ENCODE data around the gene ATP1A3. TPM values are rescaled to one million over a fixed set of nuclear protein-coding genes. Genes with fewer than 3 reads are reported as not detected.

The ATP1A3 gene
- total RNA-seq, 4 donors from 2014 or later, result 0.55 TPM; not detected in 3

DNA sequence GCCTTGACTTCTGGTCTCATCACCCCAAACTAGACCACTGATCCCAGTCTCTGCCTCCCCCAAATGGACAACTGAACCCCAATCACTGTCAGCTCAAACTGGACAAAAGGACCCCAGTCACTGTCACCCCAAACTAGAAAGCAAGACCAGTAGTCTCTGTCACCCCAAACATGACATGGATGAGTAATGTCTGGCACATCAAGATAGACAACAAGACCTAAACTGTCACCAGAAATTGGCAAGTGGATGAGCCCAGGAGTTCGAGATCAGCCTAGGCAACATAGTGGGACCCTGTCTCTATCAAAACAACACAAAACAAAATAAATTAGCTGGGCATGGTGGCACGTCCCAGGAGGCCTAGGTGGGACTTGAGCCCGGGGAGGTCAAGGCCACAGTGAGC is 46.9 kb downstream of the ATP1A3 start:
- intact Hi-C loops (cut with DNase I; ENCODE audit: low total_unique reads), result no loop called here
- no peaks in the 10 kb centered on the region for H3K4me1 ChIP-seq
- no peaks in the 10 kb centered on the region for H3K9me3 ChIP-seq
- no peaks in the 10 kb centered on the region for H3K36me3 ChIP-seq
- no peak for TF ChIP-seq POLR2A (IDR thresholded peaks at IDR 0.05)
- TF ChIP-seq, protein P1, sequence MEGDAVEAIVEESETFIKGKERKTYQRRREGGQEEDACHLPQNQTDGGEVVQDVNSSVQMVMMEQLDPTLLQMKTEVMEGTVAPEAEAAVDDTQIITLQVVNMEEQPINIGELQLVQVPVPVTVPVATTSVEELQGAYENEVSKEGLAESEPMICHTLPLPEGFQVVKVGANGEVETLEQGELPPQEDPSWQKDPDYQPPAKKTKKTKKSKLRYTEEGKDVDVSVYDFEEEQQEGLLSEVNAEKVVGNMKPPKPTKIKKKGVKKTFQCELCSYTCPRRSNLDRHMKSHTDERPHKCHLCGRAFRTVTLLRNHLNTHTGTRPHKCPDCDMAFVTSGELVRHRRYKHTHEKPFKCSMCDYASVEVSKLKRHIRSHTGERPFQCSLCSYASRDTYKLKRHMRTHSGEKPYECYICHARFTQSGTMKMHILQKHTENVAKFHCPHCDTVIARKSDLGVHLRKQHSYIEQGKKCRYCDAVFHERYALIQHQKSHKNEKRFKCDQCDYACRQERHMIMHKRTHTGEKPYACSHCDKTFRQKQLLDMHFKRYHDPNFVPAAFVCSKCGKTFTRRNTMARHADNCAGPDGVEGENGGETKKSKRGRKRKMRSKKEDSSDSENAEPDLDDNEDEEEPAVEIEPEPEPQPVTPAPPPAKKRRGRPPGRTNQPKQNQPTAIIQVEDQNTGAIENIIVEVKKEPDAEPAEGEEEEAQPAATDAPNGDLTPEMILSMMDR (IDR thresholded peaks at IDR 0.05), result no peak
- H3K27me3 ChIP-seq, result peaks cover 0 to 2% of the 10 kb centered on the region in 2 donors
- DNase-seq, result no peak
- H3K27ac ChIP-seq, result no peak overlapping the region
- no peak overlapping the region for H3K4me3 ChIP-seq

DNA sequence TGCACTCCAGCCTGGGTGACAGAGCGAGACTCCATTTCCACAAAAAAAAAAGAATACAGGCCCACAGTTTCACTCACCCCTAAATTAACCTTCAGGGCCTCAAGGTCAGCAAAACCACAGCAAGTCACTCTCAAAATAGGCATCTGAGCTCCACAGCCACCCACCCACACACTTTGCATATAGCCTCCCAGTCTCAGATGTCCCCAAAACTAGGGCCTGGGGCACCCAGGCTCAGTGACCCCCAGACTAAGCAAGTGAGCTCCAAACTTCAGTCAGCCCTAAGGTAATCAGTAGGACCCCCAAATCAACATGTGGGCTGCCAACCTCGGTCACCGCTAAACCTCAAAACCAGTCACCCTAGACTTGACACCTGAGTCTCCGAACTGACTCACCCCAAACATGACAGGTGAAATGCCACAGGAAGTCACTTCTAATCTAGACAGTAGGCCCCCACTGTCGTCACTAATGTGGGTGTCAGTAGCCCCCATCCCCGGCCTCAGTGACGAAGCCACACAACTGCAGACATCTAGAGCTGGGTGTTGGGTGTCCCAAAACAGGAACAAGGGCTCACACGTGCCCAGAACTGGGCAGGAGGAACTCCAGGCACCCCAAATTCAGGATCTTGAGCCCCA is 48.8 kb downstream of the ATP1A3 start:
- Histone ChIP-seq H3K4me1 (peaks cover 0 to 7% of the 10 kb centered on the region in 2 donors), H3K27me3 (peaks cover 3 to 18% of the 10 kb centered on the region in 2 donors), H3K36me3 (no peaks in the 10 kb centered on the region), H3K4me3 (no peak overlapping the region), H3K27ac (no peak overlapping the region), H3K9me3 (no peaks in the 10 kb centered on the region)
- no peak for DNase-seq
- intact Hi-C loops (cut with DNase I; ENCODE audit: low total_unique reads), result no loop called here
- no peak for TF ChIP-seq POLR2A (IDR thresholded peaks at IDR 0.05)
- TF ChIP-seq, protein P1 (IDR thresholded peaks at IDR 0.05), result no peak

DNA sequence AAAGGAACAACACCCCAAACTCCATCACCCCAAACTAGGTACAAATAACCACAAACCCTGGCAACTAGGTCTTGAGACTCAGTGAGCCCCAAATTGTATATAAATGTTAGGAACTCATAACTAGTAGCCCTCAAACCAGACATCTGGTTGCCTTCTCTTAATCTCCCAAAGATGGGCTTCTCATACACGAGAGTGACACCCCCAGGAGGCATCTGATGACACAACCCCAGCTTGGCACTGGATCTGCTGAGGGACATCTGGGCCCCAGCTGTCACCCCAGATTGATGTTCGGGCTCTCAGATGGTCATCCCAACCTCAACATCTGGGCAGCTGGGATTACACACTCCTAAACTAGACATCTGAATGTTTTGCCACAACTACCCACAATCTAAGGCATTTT is 49.7 kb downstream of the ATP1A3 start:
- Histone ChIP-seq H3K9me3 (no peaks in the 10 kb centered on the region), H3K27me3 (peaks cover 3 to 24% of the 10 kb centered on the region in 2 donors), H3K4me3 (no peak overlapping the region), H3K4me1 (peaks cover 0 to 13% of the 10 kb centered on the region in 2 donors), H3K27ac (no peak overlapping the region), H3K36me3 (no peaks in the 10 kb centered on the region)
- no peak for DNase-seq
- intact Hi-C loops (cut with DNase I; ENCODE audit: low total_unique reads), result no loop called here
- TF ChIP-seq, protein P1 (IDR thresholded peaks at IDR 0.05), result no peak
- TF ChIP-seq POLR2A (IDR thresholded peaks at IDR 0.05), result no peak

DNA sequence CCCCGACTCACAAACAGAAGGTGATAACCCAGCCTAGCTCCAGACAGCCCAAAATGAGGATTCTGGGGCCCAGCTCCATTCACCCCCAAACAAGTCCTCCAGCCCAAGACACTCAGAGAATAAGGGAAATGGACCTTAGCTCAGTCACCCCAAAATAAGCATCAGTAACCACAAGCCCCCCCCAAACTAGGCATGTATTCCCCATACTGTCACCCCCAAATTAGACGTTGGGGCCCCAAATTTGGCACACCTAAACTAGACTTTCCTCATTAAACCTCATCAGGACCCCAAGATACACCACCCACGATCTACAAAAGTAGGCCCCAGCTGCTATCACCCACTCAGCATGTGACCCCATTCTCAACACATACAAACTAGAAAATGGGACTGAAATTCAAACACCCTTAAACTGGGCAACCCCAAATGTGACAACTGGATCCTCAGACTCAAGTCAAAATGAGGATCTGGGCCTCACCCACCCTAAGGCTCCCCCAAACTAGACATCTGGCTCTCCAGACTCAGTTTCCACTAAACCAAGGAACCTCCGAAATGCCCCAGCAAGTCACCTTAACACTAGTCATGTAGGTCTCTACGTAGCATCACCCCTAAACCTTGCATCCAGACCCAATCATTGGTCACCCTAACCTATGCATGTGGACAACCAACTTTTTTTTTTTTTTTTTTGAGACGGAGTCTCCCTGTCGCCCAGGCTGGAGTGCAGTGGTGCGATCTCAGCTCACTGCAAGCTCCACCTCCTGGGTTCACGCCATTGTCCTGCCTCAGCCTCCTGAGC is 52.4 kb downstream of the ATP1A3 start:
- H3K27me3 ChIP-seq, result peaks cover 3 to 24% of the 10 kb centered on the region in 2 donors
- intact Hi-C loops (cut with DNase I; ENCODE audit: low total_unique reads), result no loop called here
- no peaks in the 10 kb centered on the region for H3K9me3 ChIP-seq
- H3K4me1 ChIP-seq, result peaks cover 0 to 13% of the 10 kb centered on the region in 2 donors
- H3K36me3 ChIP-seq, result no peaks in the 10 kb centered on the region
- DNase-seq, result no peak
- no peak for TF ChIP-seq POLR2A (IDR thresholded peaks at IDR 0.05)
- TF ChIP-seq, protein P1 (IDR thresholded peaks at IDR 0.05), result no peak
- no peak overlapping the region for H3K4me3 ChIP-seq
- no peak overlapping the region for H3K27ac ChIP-seq
